Lung microvascular endothelial cell (primary cell): ENCODE results near the gene MFSD12. TPM values are rescaled to one million over a fixed set of nuclear protein-coding genes. Genes with fewer than 3 reads are reported as not detected.

Experiments
- total RNA-seq: library from RNA; depleted of rRNA; stranded (reverse); fragments of >200 nt; gene quantifications from 2 replicates; pipeline ENCODE4 v1.2.1, GENCODE V29; 2014

The MFSD12 gene
- total RNA-seq, 1 donor from 2014 or later: 84.7 TPM

Other genes with a start within 250 kb of the MFSD12 start
- gene NFIC, start 191.0 kb downstream of the MFSD12 start, total RNA-seq: 9.4 and 11.7 TPM in 2 replicates
- gene SMIM24, start 77.1 kb downstream of the MFSD12 start, total RNA-seq: not detected in 2 replicates
- gene SMIM44, start 74.1 kb downstream of the MFSD12 start, total RNA-seq: not detected in 2 replicates
- 6.8 and 10.1 TPM in 2 replicates for gene DOHH, start 56.9 kb downstream of the MFSD12 start, total RNA-seq
- 21.1 and 25.2 TPM in 2 replicates for gene FZR1, start 51.3 kb downstream of the MFSD12 start, total RNA-seq
- not detected in 2 replicates for gene TEKTIP1, start 18.4 kb downstream of the MFSD12 start, total RNA-seq
- 59.1 and 60.5 TPM in 2 replicates for gene HMG20B, start 15.4 kb upstream of the MFSD12 start, total RNA-seq
- gene GIPC3, start 27.9 kb upstream of the MFSD12 start, total RNA-seq: 0.20 and 0.65 TPM in 2 replicates
- gene TBXA2R, start 49.3 kb upstream of the MFSD12 start, total RNA-seq: 0.99 and 1.5 TPM in 2 replicates
- 15.3 and 21.6 TPM in 2 replicates for gene CACTIN, start 69.2 kb upstream of the MFSD12 start, total RNA-seq
- 19.0 and 28.0 TPM in 2 replicates for gene PIP5K1C, start 142.9 kb upstream of the MFSD12 start, total RNA-seq
- not detected in 2 replicates for gene TJP3, start 150.8 kb upstream of the MFSD12 start, total RNA-seq
- 9.2 and 20.6 TPM in 2 replicates for gene APBA3, start 204.1 kb upstream of the MFSD12 start, total RNA-seq
- 61.1 and 61.2 TPM in 2 replicates for gene MRPL54, start 205.1 kb upstream of the MFSD12 start, total RNA-seq
- gene RAX2, start 214.6 kb upstream of the MFSD12 start, total RNA-seq: not detected in 2 replicates
- 0.20 and 0.22 TPM in 2 replicates for gene MATK, start 228.8 kb upstream of the MFSD12 start, total RNA-seq